ENCODE data around the gene PPP2R2C.

- TF ChIP-seq CTCF (IDR thresholded peaks at IDR 0.05) = no peak
- no peak for TF ChIP-seq POLR2AphosphoS5 (IDR thresholded peaks at IDR 0.05; ENCODE audit: low read depth, low read length)
- TF ChIP-seq SIN3A (IDR thresholded peaks at IDR 0.05; ENCODE audit: borderline replicate concordance, insufficient read depth, low read depth, low read length) = no peak
- TF ChIP-seq REST (IDR thresholded peaks at IDR 0.05; ENCODE audit: insufficient read depth in 1 of 2, low read depth in 2 of 2, low read length in 1 of 2) = no peak
Observed at GRCh38 chr4:6420972-6421371, 51.4 kb downstream of the PPP2R2C start.
